Neural cell (in vitro differentiated cells): ENCODE data around the gene RIC8B. TPM values are rescaled to one million over a fixed set of nuclear protein-coding genes. Genes with fewer than 3 reads are reported as not detected.

Source experiments
- H2AFZ ChIP-seq: fragments of 200-600, 300-800 bp; sonication (generic), shearing (Covaris generic); 2 replicates; pipeline ENCODE4 v1.6.0; 2014; ENCODE audit warnings: low read depth, mild to moderate bottlenecking, antibody characterized with exemption, low read length, moderate library complexity
- H3F3A ChIP-seq: fragments of 200-600 bp; shearing (Covaris generic); 2 replicates; pipeline ENCODE4 v1.6.1; 2016; ENCODE audit warnings: mild to moderate bottlenecking, moderate library complexity, mixed read lengths, antibody characterized with exemption, low read length; ENCODE audit not compliant: insufficient read depth, poor library complexity, severe bottlenecking
- H3K27ac ChIP-seq: fragments of 200-600, 300-800 bp; sonication (generic), shearing (Covaris generic); 2 replicates; pipeline ENCODE4 v1.5.1; 2014; ENCODE audit warnings: mild to moderate bottlenecking, low read length, moderate library complexity
- H3K27me3 ChIP-seq: fragments of 300-800, 200-600 bp; sonication (generic), shearing (Covaris generic); 2 replicates; pipeline ENCODE4 v1.6.0; 2014; ENCODE audit warnings: mild to moderate bottlenecking, low read depth, low read length, moderate library complexity; ENCODE audit not compliant: insufficient read depth
- H3K36me3 ChIP-seq: fragments of 300-800, 200-600 bp; sonication (generic), shearing (Covaris generic); 2 replicates; pipeline ENCODE4 v1.5.1; 2014; ENCODE audit warnings: mild to moderate bottlenecking, antibody characterized with exemption, low read length, moderate library complexity; ENCODE audit not compliant: insufficient read depth
- H3K4me2 ChIP-seq: fragments of 300-800, 200-600 bp; sonication (generic), shearing (Covaris generic); 2 replicates; pipeline ENCODE4 v1.6.0; 2014; ENCODE audit warnings: mild to moderate bottlenecking, low read length
- H3K4me3 ChIP-seq: fragments of 300-800, 200-600 bp; sonication (generic), shearing (Covaris generic); 2 replicates; pipeline ENCODE4 v1.5.1; 2014; ENCODE audit warnings: mild to moderate bottlenecking, low read length, moderate library complexity
- H3K79me2 ChIP-seq: fragments of 200-600 bp; shearing (Covaris generic); replicated peaks from 2 replicates; pipeline ENCODE4 v1.6.0; 2014; ENCODE audit warnings: mild to moderate bottlenecking, low read length, moderate library complexity; ENCODE audit not compliant: insufficient read depth
- H3K9ac ChIP-seq: fragments of 300-800, 200-600 bp; sonication (generic), shearing (Covaris generic); 2 replicates; pipeline ENCODE4 v1.6.1; 2016; ENCODE audit warnings: mild to moderate bottlenecking, low read length, mixed read lengths
- H3K9me2 ChIP-seq: fragments of 200-600 bp; shearing (Covaris generic); 2 replicates; pipeline ENCODE4 v1.6.1; 2016; ENCODE audit warnings: mild to moderate bottlenecking, low read length, mixed read lengths; ENCODE audit not compliant: insufficient read depth
- H3K9me3 ChIP-seq: fragments of 200-600, 300-800 bp; sonication (generic), shearing (Covaris generic); 2 replicates; pipeline ENCODE4 v1.6.1; 2016; ENCODE audit warnings: mild to moderate bottlenecking, mixed run types, low read length, moderate library complexity, mixed read lengths
- H4K20me1 ChIP-seq: fragments of 200-600 bp; shearing (Covaris generic); 2 replicates; pipeline ENCODE4 v1.6.1; 2016; ENCODE audit warnings: mild to moderate bottlenecking, mixed run types; ENCODE audit not compliant: insufficient read depth
- CTCF ChIP-seq: fragments of 450-650 bp; IDR thresholded peaks from 2 replicates; pipeline ENCODE4 v1.5.1; 2014; ENCODE audit warnings: antibody characterized with exemption, mild to moderate bottlenecking, moderate library complexity; ENCODE audit not compliant: poor library complexity, severe bottlenecking
- EP300 ChIP-seq: fragments of 450-650 bp; conservative IDR thresholded peaks from 2 replicates; pipeline ENCODE4 v1.6.1; 2014; ENCODE audit warnings: antibody characterized with exemption, mild to moderate bottlenecking, moderate library complexity; ENCODE audit not compliant: poor library complexity, severe bottlenecking
- EZH2 ChIP-seq: fragments of 200-600, 300-800 bp; shearing (Covaris generic), sonication (generic); IDR thresholded peaks from 2 replicates; pipeline ENCODE4 v1.6.1; 2014; ENCODE audit warnings: antibody characterized with exemption, low read length, borderline replicate concordance, mild to moderate bottlenecking; ENCODE audit not compliant: insufficient read depth, poor library complexity, severe bottlenecking
- MXI1 ChIP-seq: fragments of 450-650 bp; conservative IDR thresholded peaks from 2 replicates; pipeline ENCODE4 v1.6.1; 2014; ENCODE audit warnings: antibody characterized with exemption, mild to moderate bottlenecking; ENCODE audit not compliant: poor library complexity, severe bottlenecking
- POLR2AphosphoS5 ChIP-seq: IDR thresholded peaks from 2 replicates; pipeline ENCODE4 v1.6.1; 2012
- RAD21 ChIP-seq: fragments of 450-650 bp; conservative IDR thresholded peaks from 2 replicates; pipeline ENCODE4 v1.6.1; 2014; ENCODE audit warnings: antibody characterized with exemption, mild to moderate bottlenecking, moderate library complexity
- REST ChIP-seq: IDR thresholded peaks from 2 replicates; pipeline ENCODE4 v1.6.1; 2012; ENCODE audit warnings: borderline replicate concordance
- TAF1 ChIP-seq: IDR thresholded peaks from 2 replicates; pipeline ENCODE4 v1.6.1; 2012; ENCODE audit warnings: low read depth
- polyA plus RNA-seq: library from polyadenylated mRNA; depleted of rRNA; stranded (reverse); fragments of >200 nt; gene quantifications from 2 replicates; pipeline ENCODE4 v1.2.3, GENCODE V29; 2014

Gene RIC8B
- polyA plus RNA-seq, 1 donor from 2014 or later, result 30.0 TPM

DNA sequence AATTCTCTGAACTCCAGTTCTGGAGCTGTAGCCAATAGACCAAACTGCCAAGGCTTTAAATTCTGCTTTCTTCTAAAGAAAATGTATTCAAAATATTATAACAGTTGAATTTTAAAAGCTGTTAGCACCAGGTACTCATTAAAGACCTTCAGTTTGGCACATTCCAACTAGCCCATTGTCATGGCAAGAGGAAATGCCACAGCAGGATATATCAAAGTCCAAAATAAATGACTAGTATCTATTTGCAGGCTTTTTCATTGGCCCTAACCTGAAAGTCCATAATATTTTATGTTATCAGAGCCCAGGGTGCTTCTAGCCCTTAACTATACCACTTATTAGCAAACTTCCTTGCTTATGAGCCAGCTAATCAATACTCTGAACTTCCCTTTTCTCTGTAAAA lies 3.1 kb upstream of the RIC8B start:
- Histone ChIP-seq H3K4me2 (no peak overlapping the region), H3F3A (no peaks in the 10 kb centered on the region), H3K36me3 (no peaks in the 10 kb centered on the region), H3K27ac (no peak overlapping the region), H3K9me3 (no peaks in the 10 kb centered on the region), H3K79me2 (peaks cover 16% of the 10 kb centered on the region), H3K9ac (no peak overlapping the region), H4K20me1 (no peaks in the 10 kb centered on the region), H3K9me2 (no peaks in the 10 kb centered on the region), H3K27me3 (no peaks in the 10 kb centered on the region), H2AFZ (no peak overlapping the region), H3K4me3 (no peak overlapping the region)
- TF ChIP-seq RAD21 (no peak), CTCF (no peak), REST (no peak), EP300 (no peak), POLR2AphosphoS5 (no peak), TAF1 (no peak)

DNA sequence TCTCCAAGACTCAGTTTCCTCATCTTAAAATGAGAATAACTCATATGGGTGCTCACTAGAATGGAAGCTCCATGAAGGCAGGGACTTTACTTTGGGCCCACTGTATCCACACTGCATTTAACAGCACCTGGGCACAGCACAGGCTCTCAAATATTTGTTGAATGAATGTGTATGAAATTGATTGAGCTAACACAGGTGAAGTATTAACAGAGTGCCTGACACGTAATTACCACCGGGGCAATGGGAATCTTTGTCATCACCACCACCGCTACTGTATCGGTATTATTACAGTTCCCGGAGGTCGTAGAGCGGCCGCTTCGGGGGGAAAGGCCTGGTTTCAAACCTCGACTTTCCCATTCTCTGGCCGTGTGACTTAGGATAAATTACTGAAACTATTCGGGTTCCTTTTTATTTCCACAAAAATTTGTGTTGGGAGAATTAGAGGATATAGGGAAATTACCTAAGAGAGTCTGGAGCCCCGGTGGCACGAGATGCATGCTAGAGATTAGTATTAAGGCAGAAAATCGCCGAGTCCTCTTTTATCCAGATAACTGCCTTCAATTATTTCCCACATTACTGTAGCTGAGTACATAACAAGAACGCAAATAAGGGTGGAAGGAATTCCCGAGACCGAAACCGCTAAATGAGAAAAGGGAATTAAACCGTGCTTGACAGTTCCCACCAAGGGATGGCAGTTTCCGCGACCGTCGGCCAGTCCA lies 1.0 kb upstream of the RIC8B start:
- Histone ChIP-seq H3K9ac (peak overlapping the region; percentile 95), H4K20me1 (no peaks in the 10 kb centered on the region), H3K9me2 (no peaks in the 10 kb centered on the region), H3K9me3 (no peaks in the 10 kb centered on the region), H2AFZ (peak overlapping the region; percentile 96), H3K4me3 (peak overlapping the region; percentile 75), H3F3A (no peaks in the 10 kb centered on the region), H3K36me3 (no peaks in the 10 kb centered on the region), H3K79me2 (peaks cover 32% of the 10 kb centered on the region), H3K27me3 (no peaks in the 10 kb centered on the region), H3K27ac (peak overlapping the region; percentile 99), H3K4me2 (peak overlapping the region; percentile 57)
- no peak for TF ChIP-seq EZH2
- TF ChIP-seq MXI1, result no peak
- no peak for TF ChIP-seq TAF1
- no peak for TF ChIP-seq CTCF
- no peak for TF ChIP-seq REST
